PC-9 (cell line): ENCODE results near the gene HNRNPF. TPM values are rescaled to one million over a fixed set of nuclear protein-coding genes. Genes with fewer than 3 reads are reported as not detected.

Experiments used
- BruUV-seq: library from RNA; stranded (reverse); fragments of 400-500 nt; replicated peaks from 2 replicates; lab custom pipeline; 2021; lab: Mats Ljungman, UMichigan
- CTCF ChIA-PET: fragments of 300-600 bp; sonication (Branson Sonifier 250); formaldehyde crosslinking; loops from one replicate; lab custom pipeline; 2022; ENCODE audit warnings: antibody characterized with exemption; lab: Charles Lee
- POLR2A ChIA-PET: fragments of 300-600 bp; sonication (Branson Sonifier 250); formaldehyde crosslinking; loops from one replicate; lab custom pipeline; 2022; ENCODE audit warnings: antibody characterized with exemption; ENCODE audit not compliant: unreplicated experiment; lab: Charles Lee
- DNase-seq, 2 experiments: peaks; one replicate each; pipeline versions ENCODE4 v3.0.0 to v3.0.0-alpha.2; 2015 to 2022; ENCODE audit warnings: mixed read lengths in 1 of 2
- H2AFZ ChIP-seq: fragments of 200-600 bp; sonication (generic); 2 replicates; pipeline ENCODE4 v1.8.1; 2017; ENCODE audit warnings: antibody characterized with exemption
- H3F3A ChIP-seq: fragments of 200-600 bp; sonication (generic); 2 replicates; pipeline ENCODE4 v1.8.1; 2017; ENCODE audit warnings: antibody characterized with exemption, mild to moderate bottlenecking, low read depth; ENCODE audit not compliant: insufficient read depth
- H3K27ac ChIP-seq: fragments of 200-600 bp; sonication (generic); 2 replicates; pipeline ENCODE4 v1.6.1; 2016; ENCODE audit warnings: mixed run types
- H3K27me3 ChIP-seq: fragments of 200-600 bp; sonication (generic); 2 replicates; pipeline ENCODE4 v1.6.1; 2016; ENCODE audit warnings: low read depth, mixed run types; ENCODE audit not compliant: insufficient read depth
- H3K36me3 ChIP-seq: fragments of 200-600 bp; sonication (generic); 2 replicates; pipeline ENCODE4 v1.6.1; 2016; ENCODE audit warnings: low read depth, mixed run types
- H3K4me1 ChIP-seq: fragments of 200-600 bp; sonication (generic); replicated peaks from 2 replicates; pipeline ENCODE4 v1.6.1; 2016; ENCODE audit warnings: mixed run types; ENCODE audit not compliant: insufficient read depth
- H3K4me2 ChIP-seq: fragments of 200-600 bp; sonication (generic); 2 replicates; pipeline ENCODE4 v1.6.1; 2017; ENCODE audit warnings: mixed run types
- H3K4me3 ChIP-seq: fragments of 200-600 bp; sonication (generic); 2 replicates; pipeline ENCODE4 v1.6.1; 2016; ENCODE audit warnings: mixed run types
- H3K79me2 ChIP-seq: fragments of 200-600 bp; sonication (generic); 2 replicates; pipeline ENCODE4 v1.6.1; 2017; ENCODE audit warnings: low read depth, mixed run types
- H3K9me2 ChIP-seq: fragments of 200-600 bp; sonication (generic); 2 replicates; pipeline ENCODE4 v1.8.1; 2017; ENCODE audit warnings: mild to moderate bottlenecking; ENCODE audit not compliant: insufficient read depth
- H3K9me3 ChIP-seq: fragments of 200-600 bp; sonication (generic); 2 replicates; pipeline ENCODE4 v1.8.1; 2016; ENCODE audit warnings: low read depth; ENCODE audit not compliant: insufficient read depth
- H4K20me1 ChIP-seq: fragments of 200-600 bp; sonication (generic); 2 replicates; pipeline ENCODE4 v1.8.1; 2017; ENCODE audit not compliant: insufficient read depth
- EZH2 ChIP-seq: fragments of 200-600 bp; sonication (generic); IDR thresholded peaks from 2 replicates; pipeline ENCODE4 v1.8.0; 2017; ENCODE audit warnings: antibody characterized with exemption, low read depth
- intact Hi-C: fragments of 100-400 bp; cut with micrococcal nuclease; formaldehyde crosslinking; loops from one replicate; pipeline ENCODE4 v1.10.0; 2022; ENCODE audit not compliant: unreplicated experiment
- total RNA-seq: library from RNA; stranded (reverse); gene quantifications from 2 replicates; pipeline ENCODE4 v1.2.3, GENCODE V29; 2021
- TF ChIP-seq, protein P1 (sequence below): fragments of 200-600 bp; sonication (generic); conservative IDR thresholded peaks from 2 replicates; pipeline ENCODE4 v1.6.1; 2017; ENCODE audit warnings: mixed run types, antibody characterized with exemption, mild to moderate bottlenecking, moderate library complexity

HNRNPF gene
- total RNA-seq, 1 experiment from 2014 or later, result 337 TPM

DNA sequence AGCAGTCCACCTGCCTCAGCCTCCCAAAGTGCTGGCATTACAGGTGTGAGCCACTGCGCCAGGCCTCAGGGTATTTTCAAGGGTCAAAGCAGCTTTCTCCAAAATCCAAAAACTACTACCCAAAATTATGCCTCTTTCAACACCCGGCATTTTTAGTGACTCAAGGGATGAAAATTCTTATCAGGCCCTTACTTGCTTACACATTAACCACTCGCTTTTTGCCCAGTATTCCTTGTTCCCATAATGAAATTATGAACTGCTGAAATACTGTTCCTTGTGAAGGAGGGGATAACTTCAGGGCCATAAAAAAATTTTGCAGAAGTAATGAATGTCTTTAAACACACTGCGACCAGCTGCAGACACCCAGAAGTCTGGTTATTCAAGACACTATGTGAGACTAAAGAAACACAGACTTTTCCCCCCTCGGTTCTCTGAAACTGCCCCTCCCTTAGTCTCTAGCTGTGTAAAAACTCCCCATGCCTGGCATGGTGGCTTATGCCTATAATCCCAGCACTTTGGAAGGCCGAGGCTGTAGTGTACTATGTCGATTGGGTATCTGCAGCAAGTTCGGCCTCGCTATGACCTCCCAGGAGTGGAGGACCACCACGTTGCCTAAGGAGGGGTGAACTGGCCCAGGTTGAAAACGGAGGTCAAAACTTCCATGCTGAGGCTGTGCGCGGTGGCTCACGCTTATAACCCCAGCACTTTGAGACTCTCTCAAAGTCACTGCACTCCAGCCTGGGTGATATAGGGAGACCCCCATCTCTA, 25.6 kb downstream of the HNRNPF start:
- peaks cover 65% of the 10 kb centered on the region for H3F3A ChIP-seq
- no peaks in the 10 kb centered on the region for H3K27me3 ChIP-seq
- TF ChIP-seq, protein P1, sequence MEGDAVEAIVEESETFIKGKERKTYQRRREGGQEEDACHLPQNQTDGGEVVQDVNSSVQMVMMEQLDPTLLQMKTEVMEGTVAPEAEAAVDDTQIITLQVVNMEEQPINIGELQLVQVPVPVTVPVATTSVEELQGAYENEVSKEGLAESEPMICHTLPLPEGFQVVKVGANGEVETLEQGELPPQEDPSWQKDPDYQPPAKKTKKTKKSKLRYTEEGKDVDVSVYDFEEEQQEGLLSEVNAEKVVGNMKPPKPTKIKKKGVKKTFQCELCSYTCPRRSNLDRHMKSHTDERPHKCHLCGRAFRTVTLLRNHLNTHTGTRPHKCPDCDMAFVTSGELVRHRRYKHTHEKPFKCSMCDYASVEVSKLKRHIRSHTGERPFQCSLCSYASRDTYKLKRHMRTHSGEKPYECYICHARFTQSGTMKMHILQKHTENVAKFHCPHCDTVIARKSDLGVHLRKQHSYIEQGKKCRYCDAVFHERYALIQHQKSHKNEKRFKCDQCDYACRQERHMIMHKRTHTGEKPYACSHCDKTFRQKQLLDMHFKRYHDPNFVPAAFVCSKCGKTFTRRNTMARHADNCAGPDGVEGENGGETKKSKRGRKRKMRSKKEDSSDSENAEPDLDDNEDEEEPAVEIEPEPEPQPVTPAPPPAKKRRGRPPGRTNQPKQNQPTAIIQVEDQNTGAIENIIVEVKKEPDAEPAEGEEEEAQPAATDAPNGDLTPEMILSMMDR, result no peak
- no peak for TF ChIP-seq EZH2
- H2AFZ ChIP-seq, result no peak overlapping the region
- ChIA-PET CTCF (no interaction called here), POLR2A (interaction anchor here (0.7 kb wide), 1 partner anchor 23 kb away, joined by 4 read pairs; no protein-coding TSS in a partner anchor)
- peak in 1 of 2 experiments; percentile 32 for DNase-seq
- H3K36me3 ChIP-seq, result peaks cover 18% of the 10 kb centered on the region
- H3K4me3 ChIP-seq, result no peak overlapping the region
- no peaks in the 10 kb centered on the region for H3K9me3 ChIP-seq
- H3K9me2 ChIP-seq, result no peaks in the 10 kb centered on the region
- peaks cover 34% of the 10 kb centered on the region for H4K20me1 ChIP-seq
- peaks cover 4% of the 10 kb centered on the region; the same call in 1 of the 2 replicates for H3K4me1 ChIP-seq
- peaks cover 13% of the 10 kb centered on the region; the same call in 1 of the 2 replicates for H3K79me2 ChIP-seq
- no TSS peak for BruUV-seq
- H3K4me2 ChIP-seq, result no peak overlapping the region
- intact Hi-C loops, result no loop called here
- 0 out of 2 replicates have a peak overlapping the region, but pooled peaks have one; percentile 22 for H3K27ac ChIP-seq

DNA sequence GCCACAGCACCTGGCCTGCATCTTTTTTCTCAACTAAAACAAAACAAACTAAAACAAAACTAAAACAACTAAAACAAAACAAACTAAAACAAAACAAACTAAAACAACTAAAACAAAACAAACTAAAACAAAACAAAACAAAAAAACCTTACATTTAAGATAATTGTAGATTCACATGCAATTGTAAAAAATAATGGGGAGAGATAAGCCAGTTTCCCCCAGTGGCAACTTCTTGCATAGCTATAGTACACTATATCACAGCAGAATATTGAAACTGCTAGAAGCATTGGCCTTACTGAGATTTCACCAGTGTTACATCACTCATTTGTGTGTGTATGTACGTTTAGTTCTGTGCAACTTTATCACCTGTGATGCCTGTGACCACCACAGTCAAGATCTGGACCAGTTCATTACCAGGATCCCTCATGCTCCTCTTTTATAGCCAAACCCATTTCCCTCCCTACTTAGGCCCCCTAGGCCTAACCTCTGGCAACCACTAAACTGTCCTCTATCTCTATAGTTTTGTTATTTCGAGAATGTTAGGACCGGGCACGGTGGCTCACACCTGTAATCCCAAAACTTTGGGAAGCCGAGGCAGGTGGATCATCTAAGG, 28.3 kb downstream of the HNRNPF start:
- ChIA-PET CTCF (interaction anchor here (1.1 kb wide), 1 partner anchor 10 kb away, joined by 4 read pairs; no protein-coding TSS in a partner anchor), POLR2A (no interaction called here)
- H3K4me2 ChIP-seq, result peak overlapping the region; percentile 17; the same call in 1 of the 2 replicates
- H3K79me2 ChIP-seq, result no peaks in the 10 kb centered on the region
- H4K20me1 ChIP-seq, result peaks cover 10% of the 10 kb centered on the region; the same call in 1 of the 2 replicates
- peak overlapping the region; percentile 63; the same call in 1 of the 2 replicates for H2AFZ ChIP-seq
- H3K9me2 ChIP-seq, result no peaks in the 10 kb centered on the region
- H3K4me3 ChIP-seq, result no peak overlapping the region
- peak overlapping the region; percentile 78 for H3K27ac ChIP-seq
- peak in 1 of 2 experiments; percentile 39 for DNase-seq
- H3K4me1 ChIP-seq, result peaks cover 5% of the 10 kb centered on the region
- intact Hi-C loops, result no loop called here
- H3K36me3 ChIP-seq, result no peaks in the 10 kb centered on the region
- TF ChIP-seq EZH2, result no peak
- TF ChIP-seq, protein P1, result peak; percentile 46; the same call in 1 of the 2 replicates
- BruUV-seq, result no TSS peak
- peaks cover 38% of the 10 kb centered on the region for H3F3A ChIP-seq
- H3K9me3 ChIP-seq, result no peaks in the 10 kb centered on the region
- no peaks in the 10 kb centered on the region for H3K27me3 ChIP-seq

DNA sequence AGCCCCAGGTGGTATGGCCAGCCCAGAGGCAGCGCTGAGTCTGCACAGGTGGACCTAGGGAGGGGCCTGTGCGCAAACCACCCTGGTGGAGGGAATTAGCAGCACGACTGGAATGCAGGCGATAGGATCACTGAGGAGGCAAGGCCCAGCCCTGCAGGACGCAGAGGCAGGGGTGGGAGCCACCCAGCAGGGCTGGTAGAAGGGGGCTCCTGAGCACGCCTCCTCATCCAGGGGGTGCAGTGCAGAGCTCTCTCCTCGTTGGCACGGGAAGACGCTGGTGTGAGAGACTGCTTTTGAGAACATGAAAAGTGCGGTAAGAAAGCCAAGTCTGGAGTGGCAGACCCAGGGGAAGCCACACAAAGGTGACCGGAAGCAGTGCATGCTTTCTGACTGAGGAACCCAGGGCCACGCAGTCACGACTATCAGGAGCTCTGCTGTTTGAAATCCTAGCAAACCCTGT, 31.5 kb downstream of the HNRNPF start:
- Histone ChIP-seq H3K4me2 (no peak overlapping the region), H3K4me3 (no peak overlapping the region), H3K4me1 (peaks cover 12% of the 10 kb centered on the region), H3F3A (peaks cover 12% of the 10 kb centered on the region), H3K27me3 (no peaks in the 10 kb centered on the region), H2AFZ (no peak overlapping the region), H4K20me1 (no peaks in the 10 kb centered on the region), H3K9me2 (no peaks in the 10 kb centered on the region), H3K79me2 (no peaks in the 10 kb centered on the region), H3K27ac (no peak overlapping the region), H3K36me3 (no peaks in the 10 kb centered on the region), H3K9me3 (no peaks in the 10 kb centered on the region)
- ChIA-PET POLR2A (interaction anchor here (0.7 kb wide), 1 partner anchor 27 kb away, joined by 3 read pairs; no protein-coding TSS in a partner anchor), CTCF (interaction anchor here (0.6 to 0.9 kb wide), 2 partner anchors 18 to 22 kb away, joined by 4 to 5 read pairs; no protein-coding TSS in a partner anchor)
- intact Hi-C loops, result loop anchor here (1.0 to 2.0 kb wide), 2 partner anchors 23 to 27 kb away; no protein-coding TSS in a partner anchor
- no peak for TF ChIP-seq EZH2
- TF ChIP-seq, protein P1, result 0 out of 2 replicates have a peak, but pooled peaks have one; percentile 30
- DNase-seq, result peak; percentile 44 to 91
- BruUV-seq, result no TSS peak
